Endothelial cell of umbilical vein (primary cell): Measurements from ENCODE around the gene PDE10A.

Experiments
- CTCF ChIP-seq, 2 donors: IDR thresholded peaks; 1 replicate in 1 of 2; 2 replicates in 1 of 2; pipeline ENCODE4 v1.5.1; 2011; ENCODE audit warnings: low read length in 2 of 2, mild to moderate bottlenecking in 2 of 2, moderate library complexity in 2 of 2, control low read depth in 1 of 2, inconsistent platforms in 1 of 2, low read depth in 1 of 2; ENCODE audit not compliant: insufficient read depth in 1 of 2; ENCODE audit errors: extremely low read depth in 1 of 2
- EZH2 ChIP-seq: IDR thresholded peaks from 2 replicates; pipeline ENCODE4 v1.6.1; 2012; ENCODE audit warnings: borderline replicate concordance, low read depth, mild to moderate bottlenecking, moderate library complexity, low read length, inconsistent platforms; ENCODE audit not compliant: severe bottlenecking
- FOS ChIP-seq: IDR thresholded peaks from 2 replicates; pipeline ENCODE4 v1.6.1; 2011; ENCODE audit warnings: mild to moderate bottlenecking, low read length, moderate library complexity, borderline replicate concordance; ENCODE audit not compliant: insufficient read depth
- JUN ChIP-seq: IDR thresholded peaks from 2 replicates; pipeline ENCODE4 v1.6.1; 2011; ENCODE audit warnings: borderline replicate concordance, low read depth; ENCODE audit not compliant: insufficient read length, insufficient read depth
- MAX ChIP-seq: IDR thresholded peaks from 2 replicates; pipeline ENCODE4 v1.6.1; 2011; ENCODE audit not compliant: insufficient read depth, insufficient read length
- MYC ChIP-seq: IDR thresholded peaks from one replicate; pipeline ENCODE4 v1.6.1; 2011; ENCODE audit warnings: mild to moderate bottlenecking, low read depth, low read length
- POLR2A ChIP-seq: IDR thresholded peaks from 2 replicates; pipeline ENCODE4 v1.6.1; 2012; ENCODE audit warnings: low read depth, mild to moderate bottlenecking, control low read depth, low read length
- POLR2AphosphoS5 ChIP-seq: IDR thresholded peaks from 2 replicates; pipeline ENCODE4 v1.6.1; 2012; ENCODE audit warnings: low read depth, mild to moderate bottlenecking, control low read depth, low read length, moderate library complexity; ENCODE audit not compliant: insufficient read depth

GRCh38 chr6:165568326-165568725 is 94.7 kb downstream of the PDE10A start:
- TF ChIP-seq CTCF (IDR thresholded peaks at IDR 0.05; ENCODE audit: extremely low read depth in 1 of 2, insufficient read depth in 1 of 2, low read depth in 1 of 2, low read length in 2 of 2) (no peak), POLR2A (no peak), POLR2AphosphoS5 (no peak), JUN (no peak), MAX (no peak), EZH2 (no peak), FOS (no peak), MYC (no peak)
